ELF-1 (cell line): Measurements from ENCODE around the gene FRMPD4.

ENCODE experiments used
- DNase-seq: peaks from one replicate; pipeline ENCODE4 v3.0.0-alpha.2; 2016; ENCODE audit warnings: low read depth, low spot score

The FRMPD4 gene

DNA sequence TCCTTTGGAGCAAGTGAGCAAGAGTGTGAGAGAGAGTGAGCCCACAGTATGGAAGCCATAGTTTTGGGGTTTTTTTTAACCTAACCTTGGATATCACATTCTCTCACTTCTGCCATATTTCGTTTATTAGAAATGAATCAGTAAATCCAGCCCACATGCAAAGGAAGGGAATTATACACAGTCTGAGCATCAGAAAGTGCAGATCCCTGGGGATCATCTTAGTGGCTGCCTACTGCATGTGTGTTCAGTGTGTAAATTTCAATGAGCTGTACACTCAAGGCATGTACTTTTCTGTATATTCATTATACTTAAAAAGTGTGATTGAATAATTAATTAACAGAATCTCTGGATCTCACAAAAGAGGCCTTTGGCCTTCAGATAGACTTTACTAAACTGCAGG, 519.2 kb downstream of the FRMPD4 start:
- DNase-seq = no peak

DNA sequence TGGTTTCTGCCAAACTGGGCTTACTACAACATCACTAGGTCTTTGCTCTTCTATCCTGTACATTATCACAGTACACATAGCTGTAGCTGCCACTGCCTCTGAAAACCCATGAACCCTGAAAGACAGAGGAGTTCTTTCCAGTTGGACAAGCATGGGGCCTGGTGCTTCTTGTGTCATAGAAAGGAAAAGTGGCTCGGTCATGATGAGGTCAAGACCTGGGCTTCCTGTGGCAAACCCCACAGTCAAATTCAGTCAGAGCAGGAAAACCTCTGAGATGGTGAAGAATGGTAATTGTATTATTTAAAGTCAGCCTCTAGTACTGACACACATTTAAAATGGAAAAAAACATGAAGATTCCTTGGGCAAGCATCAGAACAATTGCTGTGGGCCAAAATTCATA, 519.6 kb downstream of the FRMPD4 start:
- DNase-seq = no peak

GRCh38 chrX:12661464-12661863, 523.2 kb downstream of the FRMPD4 start:
- DNase-seq = no peak

DNA sequence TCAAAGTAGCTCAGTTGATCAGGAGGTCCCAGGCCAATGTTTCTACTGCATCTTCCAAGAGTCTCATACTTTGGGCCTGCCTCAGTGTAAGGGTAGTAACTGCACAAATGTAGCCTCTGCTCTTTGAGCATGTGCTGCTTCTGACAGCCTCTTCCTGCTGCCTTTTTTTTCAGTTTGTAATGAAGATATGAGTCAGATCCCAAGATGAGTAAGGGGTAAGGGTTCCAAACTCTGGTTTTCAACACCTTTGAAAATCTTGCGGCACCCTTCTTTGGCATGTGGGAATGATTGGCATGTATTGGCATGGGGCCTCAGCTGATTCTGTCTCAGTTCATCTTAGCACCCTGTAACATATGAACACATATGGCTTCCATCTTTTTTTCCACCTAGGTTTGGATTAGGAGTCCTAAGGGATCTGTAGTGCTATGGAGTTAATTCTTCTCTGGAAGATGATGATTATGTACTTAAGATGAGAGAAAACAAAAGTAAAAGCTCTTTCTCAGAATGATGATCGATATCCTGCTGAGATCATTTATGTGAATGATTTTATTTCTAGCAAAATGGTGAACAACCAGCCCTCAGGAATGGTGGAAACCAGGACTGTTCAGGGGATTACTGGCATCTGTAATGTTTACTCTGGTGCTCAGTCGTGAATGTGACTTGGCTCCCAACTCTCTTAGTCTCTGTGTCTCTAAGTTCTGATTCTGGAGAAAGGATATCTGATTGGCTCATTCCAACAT, 534.3 kb downstream of the FRMPD4 start:
- no peak for DNase-seq

GRCh38 chrX:12673487-12673886, 535.2 kb downstream of the FRMPD4 start:
- DNase-seq = no peak

- no peak for DNase-seq
Measured at GRCh38 chrX:12679522-12679921, 541.2 kb downstream of the FRMPD4 start.

DNA sequence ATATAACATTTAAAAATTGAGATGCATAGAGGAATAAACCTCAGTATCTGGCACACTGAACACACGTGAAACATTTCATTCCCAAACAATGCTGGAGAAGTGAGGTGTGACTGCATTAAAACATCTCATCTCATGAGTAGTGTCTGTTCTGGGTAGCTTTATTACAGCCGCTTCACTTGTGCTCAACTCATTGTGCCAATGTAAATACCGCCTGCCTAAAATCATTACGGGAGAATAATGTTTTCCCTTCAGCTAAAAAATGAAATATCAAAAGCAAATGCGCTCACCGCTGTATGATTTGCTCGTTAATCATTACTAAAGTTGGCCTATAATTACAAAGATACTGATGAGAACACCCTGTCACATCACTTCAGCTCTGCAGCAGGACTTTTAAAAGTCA, 542.8 kb downstream of the FRMPD4 start:
- no peak for DNase-seq

GRCh38 chrX:12685541-12685940, 547.3 kb downstream of the FRMPD4 start:
- DNase-seq = no peak

GRCh38 chrX:12686331-12686730, 548.1 kb downstream of the FRMPD4 start:
- DNase-seq = no peak

DNA sequence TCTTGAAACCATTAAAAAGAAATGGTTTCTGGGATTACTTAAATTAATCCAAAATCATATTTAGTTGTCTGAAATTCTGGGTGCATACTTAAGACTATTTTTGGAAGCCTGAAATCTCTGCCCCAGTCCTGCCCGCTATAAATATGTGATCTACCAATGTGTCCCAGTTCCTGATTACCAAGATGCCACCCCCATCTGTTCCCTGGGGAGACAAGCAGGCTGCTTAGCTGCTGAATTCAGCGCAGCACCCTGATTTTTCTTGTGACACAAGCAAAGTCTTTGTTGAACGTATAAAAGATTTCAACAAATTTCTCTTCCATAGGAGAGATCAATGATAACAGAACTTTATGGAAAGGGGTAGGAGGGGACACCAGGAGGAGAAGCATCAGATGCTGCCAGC, 552.4 kb downstream of the FRMPD4 start:
- no peak for DNase-seq

- DNase-seq = no peak
Measured at GRCh38 chrX:12693754-12694153, 555.5 kb downstream of the FRMPD4 start.

DNA sequence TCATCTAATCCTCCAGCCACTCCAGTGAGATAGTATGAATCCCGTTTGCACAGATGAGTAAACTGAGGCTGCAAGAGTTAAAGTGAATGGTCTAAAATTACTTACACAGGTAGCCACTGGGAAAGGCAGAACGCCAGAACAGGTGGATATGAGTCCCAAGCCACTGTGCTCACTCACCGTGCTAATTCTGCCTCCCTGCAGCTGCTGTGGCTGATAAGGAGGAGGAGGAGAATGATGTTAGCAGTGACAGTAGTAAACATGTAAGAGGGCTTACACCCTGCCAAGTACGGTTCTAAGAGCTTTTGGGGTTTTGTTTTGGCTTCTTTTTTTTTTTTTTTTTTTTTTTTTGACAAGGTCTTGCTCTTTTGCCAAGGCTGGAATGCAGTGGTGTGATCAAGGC, 562.5 kb downstream of the FRMPD4 start:
- DNase-seq = no peak

DNA sequence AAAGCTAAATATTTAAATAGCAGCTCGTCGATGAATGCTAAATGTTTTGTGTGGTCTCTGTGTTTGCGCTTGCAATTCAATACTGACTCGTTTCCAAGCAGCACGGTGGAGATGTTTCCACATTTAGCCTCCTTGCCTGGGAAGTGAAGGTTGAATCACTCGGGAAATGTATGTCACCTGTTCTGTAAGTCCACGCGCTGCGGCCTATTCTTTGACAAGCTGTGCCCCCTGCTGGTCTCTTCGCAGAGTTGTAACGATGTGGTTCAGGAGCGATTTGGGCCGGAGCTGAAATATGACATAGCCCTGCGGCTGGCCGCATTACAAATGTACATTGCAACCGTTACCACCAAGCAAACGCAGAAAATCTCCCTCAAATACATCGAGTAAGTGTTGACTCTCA, 563.4 kb downstream of the FRMPD4 start:
- peak; percentile 77 for DNase-seq

DNA sequence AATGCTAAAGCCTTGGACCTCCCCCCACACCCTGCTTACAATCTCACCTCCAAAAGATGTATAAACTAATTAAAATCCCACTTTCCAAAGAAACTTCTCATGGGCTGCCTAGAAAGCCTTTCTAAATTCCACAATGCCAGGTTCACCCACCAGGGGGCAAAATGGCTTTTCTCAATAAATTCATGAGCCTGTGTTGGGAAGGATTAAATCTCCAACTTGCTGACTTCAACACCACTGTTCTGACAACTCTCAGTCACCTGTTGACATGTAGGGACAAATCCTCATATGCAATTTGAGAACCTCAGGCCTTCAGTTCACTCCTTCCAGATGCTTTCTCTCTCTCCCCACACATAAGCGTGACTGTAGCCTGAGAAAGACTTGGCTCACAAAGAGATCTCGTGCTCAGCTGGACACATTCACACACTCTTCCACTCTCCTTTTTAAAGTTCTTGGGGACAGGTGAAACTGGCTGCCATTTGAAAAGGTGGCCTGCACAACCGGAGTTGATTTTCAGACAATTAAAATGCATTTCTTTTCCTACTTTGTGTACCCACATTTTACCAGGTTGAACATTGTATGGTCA, 564.3 kb downstream of the FRMPD4 start:
- DNase-seq = peak; percentile 27

DNA sequence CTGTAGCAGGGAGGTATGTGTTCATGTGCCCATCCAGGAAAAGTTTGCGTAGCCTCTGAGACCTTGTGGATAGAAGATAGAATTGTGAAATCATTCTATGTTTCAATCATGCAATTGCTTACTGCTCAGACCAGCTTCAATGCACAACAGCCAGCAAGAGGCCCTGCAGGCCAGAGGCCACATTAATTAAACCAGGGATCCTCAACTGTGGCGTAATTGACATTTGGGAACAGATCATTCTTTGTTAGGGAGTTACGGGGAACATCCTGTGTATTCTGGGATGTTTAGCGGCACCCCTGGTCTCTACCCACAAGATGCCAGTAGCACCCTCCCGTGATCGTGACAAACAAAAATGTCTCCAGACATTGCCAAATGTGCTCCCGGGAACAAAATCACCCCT, 566.4 kb downstream of the FRMPD4 start:
- DNase-seq = no peak

GRCh38 chrX:12709047-12709446, 570.8 kb downstream of the FRMPD4 start:
- no peak for DNase-seq

- DNase-seq = no peak
Measured at GRCh38 chrX:12711435-12712040, 573.3 kb downstream of the FRMPD4 start.

DNA sequence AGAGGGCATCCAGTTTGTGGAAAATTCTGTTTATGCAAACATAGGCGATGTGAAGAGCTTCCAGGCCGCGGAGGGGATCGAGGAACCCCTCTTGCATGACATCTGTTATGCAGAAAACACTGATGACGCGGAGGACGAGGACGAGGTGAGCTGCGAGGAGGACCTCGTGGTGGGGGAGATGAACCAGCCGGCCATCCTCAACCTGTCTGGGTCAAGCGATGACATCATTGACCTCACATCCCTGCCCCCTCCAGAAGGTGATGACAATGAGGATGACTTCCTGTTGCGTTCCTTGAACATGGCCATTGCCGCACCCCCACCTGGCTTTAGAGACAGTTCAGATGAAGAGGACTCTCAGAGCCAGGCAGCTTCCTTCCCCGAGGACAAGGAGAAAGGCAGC, 578.3 kb downstream of the FRMPD4 start:
- no peak for DNase-seq

DNA sequence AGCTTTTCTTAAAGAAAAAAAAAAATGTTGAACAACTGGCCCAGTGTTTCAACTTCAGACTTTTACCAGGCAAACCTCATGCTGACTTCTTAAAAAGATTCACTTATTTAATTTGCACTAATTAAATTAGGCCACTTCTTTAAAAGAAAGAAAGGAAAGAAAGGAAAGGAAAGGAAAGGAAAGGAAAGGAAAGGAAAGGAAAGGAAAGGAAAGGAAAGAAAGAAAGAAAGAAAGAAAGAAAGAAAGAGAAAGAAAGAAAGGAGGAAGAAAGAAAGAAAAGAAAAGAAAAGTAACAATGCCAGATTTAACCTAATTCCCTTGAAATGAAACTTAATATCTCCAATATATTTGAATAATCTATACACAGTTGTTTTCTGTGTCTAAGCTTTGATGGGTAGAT, 581.6 kb downstream of the FRMPD4 start:
- DNase-seq = no peak

DNA sequence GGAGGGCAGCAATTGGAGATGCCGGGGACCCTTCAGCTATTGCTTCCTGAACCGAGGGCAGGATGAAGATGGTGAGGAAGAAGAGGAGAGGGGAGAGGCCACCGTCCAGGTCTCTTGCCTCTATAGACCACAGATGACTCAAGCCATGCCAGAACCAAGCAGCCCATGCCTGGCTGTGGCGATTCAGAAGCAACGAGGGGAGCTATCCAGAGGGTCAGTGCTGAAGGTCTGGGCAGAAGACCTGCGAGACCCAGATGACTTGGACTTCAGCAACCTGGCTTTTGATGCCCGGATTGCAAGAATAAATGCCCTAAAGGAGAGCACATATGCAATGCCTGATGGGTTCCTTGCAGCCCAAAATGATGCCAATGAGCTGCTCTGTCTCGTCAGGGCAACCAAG, 582.8 kb downstream of the FRMPD4 start:
- peak; percentile 66 for DNase-seq

DNA sequence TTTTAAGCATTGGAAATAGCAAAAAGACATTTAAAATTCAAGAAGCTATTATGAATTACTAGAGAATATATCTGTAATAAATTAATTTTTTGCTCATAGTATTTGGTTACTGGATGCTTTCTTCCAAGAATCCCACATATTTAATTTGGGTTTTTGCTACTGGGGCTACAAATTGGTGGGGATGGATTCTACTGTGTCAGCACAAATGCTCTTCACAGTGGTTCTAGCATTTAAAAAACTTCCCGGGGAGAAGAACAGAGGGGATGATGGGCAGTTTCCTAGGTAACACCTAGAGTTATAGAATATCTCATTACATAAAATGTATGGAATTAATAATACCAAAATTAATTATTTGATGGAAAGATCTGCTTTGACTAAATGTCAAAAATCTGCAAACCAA, 584.0 kb downstream of the FRMPD4 start:
- DNase-seq = no peak

GRCh38 chrX:12741416-12741815, 603.1 kb downstream of the FRMPD4 start:
- no peak for DNase-seq

GRCh38 chrX:12747433-12747832, 609.2 kb downstream of the FRMPD4 start:
- DNase-seq = no peak
